ENCODE data around the gene ARV1. TPM values are rescaled to one million over a fixed set of nuclear protein-coding genes. Genes with fewer than 3 reads are reported as not detected.

The ARV1 gene
- total RNA-seq, 6 experiments from 2014 or later, result 20.0 to 26.8 (median 22.1) TPM

GRCh38 chr1:230938924-230939368, 39.9 kb upstream of the ARV1 start:
- no peak for DNase-seq
- Mint-ChIP-seq H3K27me3 (ENCODE audit: insufficient read depth) (no peaks in the 10 kb centered on the region; the same call in 1 of the 2 replicates), H3K9me3 (no peaks in the 10 kb centered on the region), H3K4me1 (ENCODE audit: low read depth) (peaks cover 37% of the 10 kb centered on the region), H3K4me3 (no peak overlapping the region), H3K36me3 (ENCODE audit: low read depth) (no peaks in the 10 kb centered on the region), H3K27ac (no peak overlapping the region)
- no peak for TF ChIP-seq CTCF (IDR thresholded peaks at IDR 0.05)

- no peak overlapping the region for H3K27ac Mint-ChIP-seq
- peaks cover 37% of the 10 kb centered on the region for H3K4me1 Mint-ChIP-seq (ENCODE audit: low read depth)
- DNase-seq, result no peak
- no peaks in the 10 kb centered on the region for H3K36me3 Mint-ChIP-seq (ENCODE audit: low read depth)
- no peaks in the 10 kb centered on the region; the same call in 1 of the 2 replicates for H3K27me3 Mint-ChIP-seq (ENCODE audit: insufficient read depth)
- TF ChIP-seq CTCF (IDR thresholded peaks at IDR 0.05), result no peak
- H3K9me3 Mint-ChIP-seq, result no peaks in the 10 kb centered on the region
- H3K4me3 Mint-ChIP-seq, result no peak overlapping the region
These were observed 38.9 kb upstream of the ARV1 start for GRCh38 chr1:230939806-230940489.

GRCh38 chr1:230940848-230941247, 38.0 kb upstream of the ARV1 start:
- H3K4me3 Mint-ChIP-seq, result no peak overlapping the region
- H3K27ac Mint-ChIP-seq, result peak overlapping the region; percentile 24; the same call in 1 of the 2 replicates
- H3K36me3 Mint-ChIP-seq (ENCODE audit: low read depth), result peaks cover 5% of the 10 kb centered on the region; the same call in 1 of the 2 replicates
- H3K27me3 Mint-ChIP-seq (ENCODE audit: insufficient read depth), result no peaks in the 10 kb centered on the region; the same call in 1 of the 2 replicates
- peaks cover 37% of the 10 kb centered on the region for H3K4me1 Mint-ChIP-seq (ENCODE audit: low read depth)
- peak; percentile 26 for DNase-seq
- H3K9me3 Mint-ChIP-seq, result no peaks in the 10 kb centered on the region
- no peak for TF ChIP-seq CTCF (IDR thresholded peaks at IDR 0.05)

- peaks cover 5% of the 10 kb centered on the region; the same call in 1 of the 2 replicates for H3K36me3 Mint-ChIP-seq (ENCODE audit: low read depth)
- no peak overlapping the region for H3K27ac Mint-ChIP-seq
- no peak for DNase-seq
- H3K4me3 Mint-ChIP-seq, result no peak overlapping the region
- peaks cover 22% of the 10 kb centered on the region for H3K4me1 Mint-ChIP-seq (ENCODE audit: low read depth)
- H3K27me3 Mint-ChIP-seq (ENCODE audit: insufficient read depth), result no peaks in the 10 kb centered on the region; the same call in 1 of the 2 replicates
- H3K9me3 Mint-ChIP-seq, result no peaks in the 10 kb centered on the region
- no peak for TF ChIP-seq CTCF (IDR thresholded peaks at IDR 0.05)
These were observed 35.8 kb upstream of the ARV1 start for GRCh38 chr1:230943048-230943593.

GRCh38 chr1:230948301-230948700, 30.6 kb upstream of the ARV1 start:
- Mint-ChIP-seq H3K36me3 (ENCODE audit: low read depth) (peaks cover 5% of the 10 kb centered on the region; the same call in 1 of the 2 replicates), H3K27ac (no peak overlapping the region), H3K4me3 (no peak overlapping the region), H3K27me3 (ENCODE audit: insufficient read depth) (no peaks in the 10 kb centered on the region; the same call in 1 of the 2 replicates), H3K9me3 (no peaks in the 10 kb centered on the region), H3K4me1 (ENCODE audit: low read depth) (no peaks in the 10 kb centered on the region)
- no peak for TF ChIP-seq CTCF (IDR thresholded peaks at IDR 0.05)
- no peak for DNase-seq

Measured in HFFc6 (cell line).